ENCODE results near the gene PROS1. TPM values are rescaled to one million over a fixed set of nuclear protein-coding genes. Genes with fewer than 3 reads are reported as not detected.
"Not testable (repeated sequence)": the region's sequence is repeated elsewhere in the genome, so short reads cannot be mapped to it uniquely, and the experiment has no call there.

The PROS1 gene
- total RNA-seq, 1 experiment from 2014 or later, result 3.9 TPM

- no peak for DNase-seq
- H3K27me3 ChIP-seq, result no peaks in the 10 kb centered on the region
- no peak overlapping the region for H3K27ac ChIP-seq
- H3K36me3 ChIP-seq, result peaks cover 2% of the 10 kb centered on the region; the same call in 1 of the 2 replicates
- no peaks in the 10 kb centered on the region for H3K9me3 ChIP-seq (replicated peaks)
- H3K4me1 ChIP-seq, result peaks cover 12% of the 10 kb centered on the region
- H3K4me3 ChIP-seq, result no peak overlapping the region
Measured at GRCh38 chr3:93989241-93989640, 15.5 kb upstream of the PROS1 start.

- Histone ChIP-seq H3K27me3 (no peaks in the 10 kb centered on the region), H3K27ac (no peak overlapping the region), H3K9me3 (replicated peaks) (no peaks in the 10 kb centered on the region), H3K36me3 (peaks cover 2% of the 10 kb centered on the region; the same call in 1 of the 2 replicates), H3K4me3 (no peak overlapping the region), H3K4me1 (peaks cover 8% of the 10 kb centered on the region)
- DNase-seq, result no peak
Measured at GRCh38 chr3:93988764-93989163, 15.1 kb upstream of the PROS1 start.

GRCh38 chr3:93988283-93988682, 14.6 kb upstream of the PROS1 start:
- Histone ChIP-seq H3K9me3 (replicated peaks) (no peaks in the 10 kb centered on the region), H3K4me3 (no peak overlapping the region), H3K27me3 (no peaks in the 10 kb centered on the region), H3K36me3 (peaks cover 2% of the 10 kb centered on the region; the same call in 1 of the 2 replicates), H3K27ac (no peak overlapping the region), H3K4me1 (peaks cover 7% of the 10 kb centered on the region)
- DNase-seq, result peak in 1 of 2 experiments; percentile 23

GRCh38 chr3:93984618-93985017, 10.9 kb upstream of the PROS1 start:
- peaks cover 11% of the 10 kb centered on the region for H3K4me1 ChIP-seq
- no peak overlapping the region for H3K4me3 ChIP-seq
- H3K27ac ChIP-seq, result no peak overlapping the region
- no peak for DNase-seq
- no peaks in the 10 kb centered on the region for H3K27me3 ChIP-seq
- H3K36me3 ChIP-seq, result peaks cover 2% of the 10 kb centered on the region; the same call in 1 of the 2 replicates
- no peaks in the 10 kb centered on the region for H3K9me3 ChIP-seq (replicated peaks)

GRCh38 chr3:93983408-93983807, 9.7 kb upstream of the PROS1 start:
- H3K4me3 ChIP-seq, result no peak overlapping the region
- no peaks in the 10 kb centered on the region for H3K36me3 ChIP-seq
- no peaks in the 10 kb centered on the region for H3K27me3 ChIP-seq
- no peaks in the 10 kb centered on the region for H3K9me3 ChIP-seq (replicated peaks)
- no peak overlapping the region for H3K27ac ChIP-seq
- H3K4me1 ChIP-seq, result peaks cover 13% of the 10 kb centered on the region
- no peak for DNase-seq

- Histone ChIP-seq H3K9me3 (replicated peaks) (no peaks in the 10 kb centered on the region), H3K27me3 (no peaks in the 10 kb centered on the region), H3K36me3 (no peaks in the 10 kb centered on the region), H3K4me1 (0 out of 2 replicates have a peak, but pooled peaks cover 6% of the 10 kb centered on the region), H3K27ac (no peak overlapping the region), H3K4me3 (no peak overlapping the region)
- no peak for DNase-seq
Measured at GRCh38 chr3:93981649-93982048, 8.0 kb upstream of the PROS1 start.

- Histone ChIP-seq H3K27me3 (no peaks in the 10 kb centered on the region), H3K9me3 (replicated peaks) (no peaks in the 10 kb centered on the region), H3K36me3 (no peaks in the 10 kb centered on the region), H3K4me1 (0 out of 2 replicates have a peak, but pooled peaks cover 6% of the 10 kb centered on the region), H3K4me3 (peak within 1 kb of the TSS; percentile 76), H3K27ac (peak within 1 kb of the TSS; percentile 79)
- DNase-seq, result peak; percentile 98 to 99
Measured at GRCh38 chr3:93979850-93980676, 6.4 kb upstream of the PROS1 start, which contains the start of gene ARL13B. Gene ARL13B, plus strand, starts transcription at chr3:93980155. Its CDS starts 269 bp downstream, at chr3:93980424.

GRCh38 chr3:93969997-93970396, 3.7 kb downstream of the PROS1 start:
- Histone ChIP-seq H3K4me3 (no peak overlapping the region), H3K27me3 (no peaks in the 10 kb centered on the region; the same call in 1 of the 2 replicates), H3K27ac (no peak overlapping the region), H3K36me3 (no peaks in the 10 kb centered on the region), H3K9me3 (replicated peaks) (no peaks in the 10 kb centered on the region; the same call in 1 of the 2 replicates), H3K4me1 (no peaks in the 10 kb centered on the region)
- DNase-seq, result no peak

GRCh38 chr3:93969443-93969842, 4.3 kb downstream of the PROS1 start:
- DNase-seq, result no peak

GRCh38 chr3:93965106-93965505, 8.6 kb downstream of the PROS1 start:
- not testable (repeated sequence) for H3K4me3 ChIP-seq; H3K27ac ChIP-seq; H3K27me3 ChIP-seq; H3K9me3 ChIP-seq (replicated peaks); H3K4me1 ChIP-seq; H3K36me3 ChIP-seq; DNase-seq

More at GRCh38 chr3:93969443-93969842, 4.3 kb downstream of the PROS1 start:
- H3K27ac ChIP-seq, result no peak overlapping the region
- no peaks in the 10 kb centered on the region; the same call in 1 of the 2 replicates for H3K9me3 ChIP-seq (replicated peaks)
- H3K27me3 ChIP-seq, result no peaks in the 10 kb centered on the region; the same call in 1 of the 2 replicates
- H3K4me3 ChIP-seq, result no peak overlapping the region
- no peaks in the 10 kb centered on the region for H3K4me1 ChIP-seq
- no peaks in the 10 kb centered on the region for H3K36me3 ChIP-seq

GRCh38 chr3:93962798-93963197, 10.9 kb downstream of the PROS1 start:
- no peaks in the 10 kb centered on the region for H3K36me3 ChIP-seq
- no peaks in the 10 kb centered on the region for H3K9me3 ChIP-seq (replicated peaks)
- H3K27me3 ChIP-seq, result no peaks in the 10 kb centered on the region; the same call in 1 of the 2 replicates

GRCh38 chr3:93961489-93961888, 12.2 kb downstream of the PROS1 start:
- Histone ChIP-seq H3K4me1 (no peaks in the 10 kb centered on the region), H3K36me3 (no peaks in the 10 kb centered on the region), H3K4me3 (no peak overlapping the region), H3K27ac (no peak overlapping the region), H3K27me3 (peaks cover 3% of the 10 kb centered on the region), H3K9me3 (replicated peaks) (no peaks in the 10 kb centered on the region; the same call in 1 of the 2 replicates)
- no peak for DNase-seq

More at GRCh38 chr3:93962798-93963197, 10.9 kb downstream of the PROS1 start:
- no peaks in the 10 kb centered on the region for H3K4me1 ChIP-seq
- no peak overlapping the region for H3K4me3 ChIP-seq
- no peak for DNase-seq
- H3K27ac ChIP-seq, result no peak overlapping the region

- no peak overlapping the region for H3K27ac ChIP-seq
- no peaks in the 10 kb centered on the region for H3K36me3 ChIP-seq
- DNase-seq, result no peak
- peaks cover 3% of the 10 kb centered on the region for H3K27me3 ChIP-seq
- H3K4me3 ChIP-seq, result no peak overlapping the region
- no peaks in the 10 kb centered on the region; the same call in 1 of the 2 replicates for H3K9me3 ChIP-seq (replicated peaks)
- H3K4me1 ChIP-seq, result no peaks in the 10 kb centered on the region
Measured at GRCh38 chr3:93961026-93961425, 12.7 kb downstream of the PROS1 start.

- H3K36me3 ChIP-seq; H3K9me3 ChIP-seq (replicated peaks); H3K27ac ChIP-seq; H3K4me1 ChIP-seq; H3K27me3 ChIP-seq: not testable (repeated sequence)
- DNase-seq, result peak; percentile 52 to 58
- H3K4me3 ChIP-seq, result peak overlapping the region; percentile 27
Measured at GRCh38 chr3:93949958-93950357, 23.7 kb downstream of the PROS1 start.

GRCh38 chr3:93937485-93937884, 36.2 kb downstream of the PROS1 start:
- H3K27me3 ChIP-seq; H3K27ac ChIP-seq; H3K9me3 ChIP-seq (replicated peaks); H3K4me3 ChIP-seq; DNase-seq; H3K36me3 ChIP-seq; H3K4me1 ChIP-seq: not testable (repeated sequence)
